HepG2 (cell line): ENCODE measurements around the gene OR6S1.
A peak's percentile ranks its signal among the peaks of the same experiment; 100 is the strongest.

Source experiments
- CTCF ChIP-seq: sonication (generic); formaldehyde crosslinking; IDR thresholded peaks from 2 replicates; pipeline ENCODE4 v1.5.0; 2020; ENCODE audit warnings: mild to moderate bottlenecking, missing genetic modification reagents, moderate library complexity
- FOXA1 ChIP-seq, 2 experiments: fragments of 450-650 bp in 1 of 2; sonication (generic) in 1 of 2; formaldehyde crosslinking in 1 of 2; IDR thresholded peaks; 2 replicates each; pipeline versions ENCODE4 v1.4.0 to v1.6.1; 2016 to 2020; ENCODE audit warnings: missing genetic modification reagents in 1 of 2
- FOXP1 ChIP-seq, 2 experiments: fragments of 450-650 bp in 1 of 2; IDR thresholded peaks; 2 replicates each; pipeline ENCODE4 v1.6.1; 2017 to 2018; ENCODE audit warnings: antibody characterized with exemption in 1 of 2
- FUBP1 ChIP-seq: sonication (generic); formaldehyde crosslinking; IDR thresholded peaks from 2 replicates; pipeline ENCODE4 v1.5.1; 2020; ENCODE audit warnings: missing genetic modification reagents, mild to moderate bottlenecking, borderline replicate concordance
- POLR2AphosphoS5 ChIP-seq: IDR thresholded peaks from 2 replicates; pipeline ENCODE4 v1.6.1; 2012; ENCODE audit warnings: low read depth, low read length
- TBP ChIP-seq: sonication (generic); formaldehyde crosslinking; IDR thresholded peaks from 2 replicates; pipeline ENCODE4 v1.5.0; 2020; ENCODE audit warnings: missing genetic modification reagents
- U2AF2 ChIP-seq: fragments of 200-400 bp; formaldehyde crosslinking; IDR thresholded peaks from 2 replicates; pipeline ENCODE4 v1.6.1; 2017; ENCODE audit warnings: low read depth, mild to moderate bottlenecking, low read length
- ZBTB43 ChIP-seq: sonication (generic); formaldehyde crosslinking; conservative IDR thresholded peaks from 2 replicates; pipeline ENCODE4 v1.4.0; 2020; ENCODE audit warnings: missing genetic modification reagents
- ZKSCAN8 ChIP-seq: IDR thresholded peaks from 2 replicates; pipeline ENCODE4 v1.6.1; 2016; ENCODE audit warnings: borderline replicate concordance, missing genetic modification reagents, missing compliant biosample characterization
- ZNF224 ChIP-seq: sonication (generic); formaldehyde crosslinking; IDR thresholded peaks from 2 replicates; pipeline ENCODE4 v1.5.0; 2020; ENCODE audit warnings: mild to moderate bottlenecking, missing genetic modification reagents
- ZNF674 ChIP-seq: sonication (generic); formaldehyde crosslinking; IDR thresholded peaks from 2 replicates; pipeline ENCODE4 v1.5.0; 2020; ENCODE audit warnings: low read depth, mild to moderate bottlenecking, missing genetic modification reagents
- TF ChIP-seq, protein P1 (sequence below): sonication (generic); formaldehyde crosslinking; IDR thresholded peaks from 2 replicates; pipeline ENCODE4 v1.4.0; 2020; ENCODE audit warnings: mild to moderate bottlenecking, low read depth, missing genetic modification reagents

GRCh38 chr14:20683891-20684661 lies 42.6 kb upstream of the OR6S1 start, which contains the start of gene RNASE4:
- peak; percentile 34 for TF ChIP-seq CTCF (CRISPR knock-in tag)
- TF ChIP-seq POLR2AphosphoS5 = peak; percentile 85
- peak; percentile 28; the same call in 1 of the 2 replicates for TF ChIP-seq ZBTB43 (CRISPR knock-in tag)
- TF ChIP-seq ZKSCAN8 = peak; percentile 62
- 0 out of 2 replicates have a peak, but pooled peaks have one; percentile 23 for TF ChIP-seq U2AF2
- no peak for TF ChIP-seq FUBP1
- TF ChIP-seq, protein P1, sequence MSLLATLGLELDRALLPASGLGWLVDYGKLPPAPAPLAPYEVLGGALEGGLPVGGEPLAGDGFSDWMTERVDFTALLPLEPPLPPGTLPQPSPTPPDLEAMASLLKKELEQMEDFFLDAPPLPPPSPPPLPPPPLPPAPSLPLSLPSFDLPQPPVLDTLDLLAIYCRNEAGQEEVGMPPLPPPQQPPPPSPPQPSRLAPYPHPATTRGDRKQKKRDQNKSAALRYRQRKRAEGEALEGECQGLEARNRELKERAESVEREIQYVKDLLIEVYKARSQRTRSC (CRISPR knock-in tag) = no peak
- no peak; the same call in 1 of the 2 replicates for TF ChIP-seq ZNF674 (CRISPR knock-in tag)
- TF ChIP-seq FOXP1 (IDR thresholded peaks at IDR 0.05) = no peak
- peak; percentile 50 for TF ChIP-seq FOXP1 (CRISPR knock-in tag; IDR thresholded peaks at IDR 0.05)
- TF ChIP-seq FOXA1 (IDR thresholded peaks at IDR 0.05) = no peak
- TF ChIP-seq FOXA1 (CRISPR knock-in tag; IDR thresholded peaks at IDR 0.05) = peak; percentile 87
- no peak for TF ChIP-seq TBP (CRISPR knock-in tag)
- no peak for TF ChIP-seq ZNF224 (CRISPR knock-in tag)
